HG03432 (cell line): ENCODE results near the gene ALAD.

Experiments
- ATAC-seq: cut with Tn5 transposase; IDR thresholded peaks from one replicate; pipeline ENCODE4 v1.9.1; 2021; ENCODE audit warnings: mild to moderate bottlenecking, moderate library complexity; ENCODE audit not compliant: unreplicated experiment

The ALAD gene

GRCh38 chr9:113350107-113350661, 50.9 kb downstream of the ALAD start:
- ATAC-seq: peak; percentile 15

DNA sequence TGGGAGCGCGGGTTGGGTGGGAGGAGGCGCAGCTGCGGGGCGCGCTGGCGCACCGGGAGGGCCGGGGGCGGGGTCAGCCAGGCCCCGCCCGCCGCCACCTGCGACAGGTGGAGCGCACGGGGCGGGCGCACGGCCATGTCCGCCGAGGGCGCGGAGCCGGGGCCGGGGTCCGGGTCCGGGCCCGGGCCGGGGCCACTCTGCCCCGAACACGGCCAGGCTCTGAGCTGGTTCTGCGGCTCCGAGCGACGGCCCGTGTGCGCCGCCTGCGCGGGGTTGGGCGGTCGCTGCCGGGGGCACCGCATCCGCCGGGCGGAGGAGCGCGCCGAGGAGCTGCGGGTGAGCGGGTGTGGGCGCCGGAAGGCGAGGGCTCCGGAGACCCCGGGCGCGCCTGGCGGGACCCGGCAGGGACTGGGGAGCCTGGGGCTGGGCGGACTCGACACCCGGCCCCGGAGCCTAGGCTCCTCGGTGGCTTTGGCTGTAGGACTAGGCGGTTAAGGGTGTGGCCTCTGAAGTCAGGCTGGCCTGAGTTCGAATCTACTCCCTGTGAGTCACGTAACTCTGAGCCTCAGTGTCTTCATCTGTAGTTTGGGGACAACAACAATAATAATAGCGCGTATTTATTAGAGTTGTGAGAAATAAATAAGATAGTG, 51.5 kb downstream of the ALAD start, which contains the start of gene BSPRY:
Gene BSPRY, plus strand, starts transcription at position 97 of the 650 bp plus-strand sequence. Its CDS starts 39 bp downstream, at position 136.
- ATAC-seq: peak; percentile 53

DNA sequence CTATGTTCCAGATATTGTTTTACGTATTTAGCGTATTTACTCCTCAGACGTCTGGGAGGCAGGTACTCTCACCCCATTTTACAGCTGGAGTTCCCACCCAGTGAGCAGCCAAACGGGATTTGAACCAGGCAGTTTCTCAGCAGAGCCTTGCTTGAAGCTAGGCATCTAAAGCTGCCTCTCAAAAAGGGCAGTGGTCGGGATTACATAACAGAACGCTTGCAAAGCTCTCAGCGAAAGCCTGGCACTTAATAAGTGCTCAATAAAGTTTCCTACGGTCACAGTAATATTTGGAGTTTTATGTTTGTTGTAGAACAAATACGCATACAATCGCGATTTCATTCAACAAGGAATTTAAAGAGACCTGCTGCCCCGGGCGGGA, 52.0 kb downstream of the ALAD start:
- ATAC-seq: no peak

- no peak for ATAC-seq
These were observed 52.6 kb downstream of the ALAD start for GRCh38 chr9:113348437-113348836.

- no peak for ATAC-seq
These were observed 55.4 kb downstream of the ALAD start for GRCh38 chr9:113345671-113346070.

DNA sequence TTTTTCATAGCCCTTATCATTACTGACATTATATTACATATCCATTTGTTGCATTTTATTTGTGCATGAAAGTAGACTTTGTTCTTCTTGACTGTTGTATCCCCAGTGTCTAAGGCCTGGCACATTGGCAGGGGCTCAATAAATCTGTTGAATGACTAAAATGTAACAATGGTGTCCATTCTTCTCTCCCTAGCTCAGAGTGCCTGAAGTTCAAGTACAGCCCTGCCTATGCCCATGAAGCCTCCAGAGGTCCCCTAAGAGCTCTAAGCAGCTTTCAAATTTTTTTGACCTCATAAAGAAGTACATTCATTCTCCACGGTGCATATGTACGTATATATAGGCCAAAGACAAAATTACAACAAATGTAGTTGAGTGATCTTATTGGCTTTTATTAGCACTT, 55.9 kb downstream of the ALAD start:
- ATAC-seq: no peak

- ATAC-seq: no peak
These were observed 57.3 kb downstream of the ALAD start for GRCh38 chr9:113343732-113344231.

DNA sequence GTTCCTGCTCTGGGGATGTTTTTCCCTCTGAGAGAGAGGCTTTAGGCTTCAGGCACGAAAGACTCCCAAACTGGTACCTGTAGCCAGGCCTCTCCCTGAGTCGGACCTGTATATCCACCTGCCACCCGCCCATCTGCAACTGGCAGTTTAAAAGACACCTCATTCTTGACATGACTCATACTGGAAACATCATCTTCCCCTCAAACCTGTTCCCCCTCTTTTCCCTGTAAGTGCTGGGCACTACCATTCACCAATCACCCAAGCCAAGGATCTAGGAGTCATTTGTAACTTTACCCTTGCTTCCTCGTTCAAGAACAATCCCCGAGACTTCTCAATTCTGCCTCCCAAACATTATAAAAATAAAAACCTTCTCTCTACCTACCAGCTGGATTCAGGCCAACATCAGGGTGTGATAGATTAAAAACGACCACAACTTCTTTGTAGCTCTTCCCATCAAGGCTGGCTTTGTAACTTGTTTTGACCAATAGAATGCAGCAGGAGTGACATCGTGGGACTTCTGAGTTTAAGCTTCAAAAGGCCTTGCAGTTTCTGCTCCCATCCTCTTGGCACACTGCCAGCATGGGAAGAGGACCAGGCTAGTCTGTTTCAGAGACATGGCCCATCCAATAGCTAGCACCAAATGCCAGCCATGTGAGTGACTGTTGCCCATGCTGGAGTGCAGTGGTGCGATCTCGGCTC, 59.2 kb downstream of the ALAD start:
- ATAC-seq: no peak

DNA sequence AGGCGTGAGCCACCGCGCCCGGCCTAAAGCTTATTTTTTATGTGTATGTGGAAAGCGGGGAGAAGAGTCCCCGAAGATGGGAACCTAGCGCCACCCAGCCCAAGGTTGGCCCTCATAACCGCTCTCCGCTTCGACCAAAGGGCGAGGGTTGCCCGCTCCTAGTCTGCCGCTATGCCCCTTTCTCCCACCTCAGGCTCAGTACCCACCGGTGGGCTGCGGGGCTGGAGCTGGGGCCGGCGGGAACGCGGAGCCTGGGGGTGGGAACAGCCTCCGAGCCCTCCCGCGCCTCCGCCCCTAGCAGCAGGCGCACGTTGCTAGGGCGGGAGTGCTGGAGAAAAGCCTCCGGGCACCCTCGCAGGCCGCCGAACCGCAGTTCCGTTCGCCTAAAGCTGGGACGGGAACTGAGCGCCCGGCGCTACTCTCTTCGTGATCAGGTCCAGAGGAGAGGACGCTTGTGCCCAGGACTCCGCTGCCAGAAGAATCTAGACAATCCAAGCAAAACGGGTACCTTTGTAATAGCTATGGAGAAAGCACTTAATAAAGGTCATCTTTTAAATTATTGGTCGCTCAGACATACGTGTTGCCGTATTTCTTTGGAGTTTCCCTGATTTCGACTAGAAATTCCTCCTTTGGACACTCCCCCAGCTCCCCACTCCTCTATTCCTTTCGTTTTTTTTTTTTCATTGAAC, 60.9 kb downstream of the ALAD start, which contains the start of gene WDR31:
Gene WDR31, minus strand, starts transcription at position 265 of the 689 bp plus-strand sequence. CDS start 8,253 bp downstream, outside the sequence.
- ATAC-seq: peak; percentile 99

DNA sequence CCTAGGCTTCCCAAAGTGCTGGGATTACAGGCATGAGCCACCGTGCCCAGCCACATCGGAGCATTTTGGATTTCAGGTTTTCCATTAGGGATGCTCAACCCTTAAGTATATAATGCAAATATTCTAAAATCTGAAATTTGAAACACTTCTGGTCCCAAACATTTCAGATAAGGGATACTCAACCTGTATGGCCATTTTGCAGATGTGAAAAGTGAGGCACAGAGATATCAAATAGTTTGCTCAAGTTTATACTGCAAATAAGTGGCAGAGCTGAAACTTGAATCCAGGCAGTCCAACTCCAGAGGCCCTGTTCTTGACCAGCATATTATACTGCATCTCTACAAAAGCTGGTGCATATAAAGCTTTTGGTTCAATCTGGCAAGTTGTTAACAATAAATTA, 63.4 kb downstream of the ALAD start:
- ATAC-seq: no peak
